Lung (tissue), 12 donors: ENCODE measurements around the gene SOX9. TPM values are rescaled to one million over a fixed set of nuclear protein-coding genes. Genes with fewer than 3 reads are reported as not detected.
A peak's percentile ranks its signal among the peaks of the same experiment; 100 is the strongest.
"Not testable (repeated sequence)": the region's sequence is repeated elsewhere in the genome, so short reads cannot be mapped to it uniquely, and the experiment has no call there.

Experiments
- ATAC-seq: fragments of 200-7000 bp; cut with Tn5 transposase; one replicate; pipeline ENCODE4 v1.9.1; 2020; ENCODE audit warnings: moderate number of reproducible peaks; ENCODE audit not compliant: insufficient read depth, low FRiP score
- DNase-seq, 3 donors: peaks; one replicate each; pipeline ENCODE4 v3.0.0-alpha.2; 2013 to 2017
- H3K27ac ChIP-seq, 2 donors: one replicate each; pipeline ENCODE4 v1.5.1; 2013; ENCODE audit warnings: mild to moderate bottlenecking in 2 of 2, moderate library complexity in 2 of 2, control low read depth in 1 of 2, inconsistent platforms in 1 of 2, low read depth in 1 of 2, low read length in 1 of 2
- H3K27me3 ChIP-seq, 3 donors: one replicate each; pipeline ENCODE4 v1.5.1; 2013; ENCODE audit warnings: low read length in 2 of 3; ENCODE audit not compliant: control insufficient read depth in 3 of 3, insufficient read depth in 3 of 3
- H3K36me3 ChIP-seq, 4 donors: one replicate each; pipeline ENCODE4 v1.5.1; 2013; ENCODE audit warnings: low read length in 4 of 4, mild to moderate bottlenecking in 1 of 4, moderate library complexity in 1 of 4; ENCODE audit not compliant: control insufficient read depth in 4 of 4, insufficient read depth in 4 of 4
- H3K4me1 ChIP-seq, 5 donors: one replicate each; pipeline ENCODE4 v1.5.1; 2013; ENCODE audit warnings: low read length in 5 of 5, mild to moderate bottlenecking in 2 of 5, moderate library complexity in 1 of 5; ENCODE audit not compliant: control insufficient read depth in 5 of 5, insufficient read depth in 5 of 5
- H3K4me3 ChIP-seq: one replicate; pipeline ENCODE4 v1.5.1; 2013; ENCODE audit warnings: mild to moderate bottlenecking, control low read depth, moderate library complexity
- H3K9ac ChIP-seq, 2 donors: one replicate each; pipeline ENCODE4 v1.5.1; 2013; ENCODE audit warnings: low read length in 2 of 2, control low read depth in 1 of 2; ENCODE audit not compliant: insufficient read depth in 1 of 2
- H3K9me3 ChIP-seq, 4 donors: one replicate each; pipeline ENCODE4 v1.5.1; 2013; ENCODE audit warnings: low read length in 3 of 4, mild to moderate bottlenecking in 1 of 4, moderate library complexity in 1 of 4; ENCODE audit not compliant: control insufficient read depth in 4 of 4, insufficient read depth in 3 of 4
- WGBS, 2 donors: extraction: QIAGEN DNeasy Blood & Tissue Kit; methylation state at CpG; one replicate each; pipeline ENCODE4 v1.1.7; 2013; 5-methylcytosine and 5-hydroxymethylcytosine counted together
- polyA plus RNA-seq, 2 donors: library from polyadenylated mRNA; stranded (reverse); fragments of 200-250 nt; gene quantifications; one replicate each; pipeline ENCODE4 v1.2.1, GENCODE V29; 2013
- total RNA-seq, 2 donors: library from RNA; depleted of rRNA in 1 of 2; stranded (reverse); fragments of >200 nt in 1 of 2; gene quantifications; one replicate each; pipeline ENCODE4 v1.2.1, GENCODE V29; 2014 to 2021
- TF ChIP-seq, protein P1 (sequence below): IDR thresholded peaks from 2 replicates; pipeline ENCODE4 v1.5.1; 2012; ENCODE audit warnings: mild to moderate bottlenecking; ENCODE audit errors: control extremely low read depth, extremely low read depth
- donor health status: control.
- donor health status: control.
- donor health status: Bipolar disorder and iron deficiency.
- donor health status: healthy.
- donor health status: DM: yes; HTN: yes; CAD: no.

SOX9 gene
- total and polyA plus RNA-seq, 4 donors, result 2.3 to 19.2 (median 3.8) TPM

DNA sequence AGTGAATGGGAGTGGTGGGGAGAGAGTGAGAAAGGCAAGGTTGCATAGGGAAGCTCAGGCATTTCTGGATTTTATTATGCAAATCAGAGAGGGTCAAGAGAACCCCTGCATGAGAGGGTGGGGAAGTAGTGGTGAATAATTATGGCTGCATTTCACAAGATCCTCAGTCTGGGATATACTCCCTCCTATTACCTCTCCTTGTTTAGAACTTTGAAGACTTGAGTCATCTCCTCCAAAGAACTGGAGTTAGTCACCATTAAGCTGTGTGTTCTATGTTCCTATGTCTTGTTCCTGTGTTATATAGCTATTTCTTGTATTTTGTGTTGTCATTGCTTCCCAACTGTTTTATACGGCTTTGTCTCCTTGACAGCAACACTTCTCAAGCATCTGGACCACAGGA, 18.4 kb downstream of the SOX9 start:
- Histone ChIP-seq H3K4me3 (no peak overlapping the region), H3K36me3 (no peaks in the 10 kb centered on the region), H3K4me1 (peaks cover 0 to 9% (median 0%) of the 10 kb centered on the region in 5 donors), H3K27me3 (no peaks in the 10 kb centered on the region), H3K9ac (no peak overlapping the region), H3K27ac (no peak overlapping the region), H3K9me3 (no peaks in the 10 kb centered on the region)
- WGBS, 2 donors, result 88 to 90% methylated on average over 1 of the region's 1 CpG
- ATAC-seq (no peak), DNase-seq (no peak)
- TF ChIP-seq, protein P1, sequence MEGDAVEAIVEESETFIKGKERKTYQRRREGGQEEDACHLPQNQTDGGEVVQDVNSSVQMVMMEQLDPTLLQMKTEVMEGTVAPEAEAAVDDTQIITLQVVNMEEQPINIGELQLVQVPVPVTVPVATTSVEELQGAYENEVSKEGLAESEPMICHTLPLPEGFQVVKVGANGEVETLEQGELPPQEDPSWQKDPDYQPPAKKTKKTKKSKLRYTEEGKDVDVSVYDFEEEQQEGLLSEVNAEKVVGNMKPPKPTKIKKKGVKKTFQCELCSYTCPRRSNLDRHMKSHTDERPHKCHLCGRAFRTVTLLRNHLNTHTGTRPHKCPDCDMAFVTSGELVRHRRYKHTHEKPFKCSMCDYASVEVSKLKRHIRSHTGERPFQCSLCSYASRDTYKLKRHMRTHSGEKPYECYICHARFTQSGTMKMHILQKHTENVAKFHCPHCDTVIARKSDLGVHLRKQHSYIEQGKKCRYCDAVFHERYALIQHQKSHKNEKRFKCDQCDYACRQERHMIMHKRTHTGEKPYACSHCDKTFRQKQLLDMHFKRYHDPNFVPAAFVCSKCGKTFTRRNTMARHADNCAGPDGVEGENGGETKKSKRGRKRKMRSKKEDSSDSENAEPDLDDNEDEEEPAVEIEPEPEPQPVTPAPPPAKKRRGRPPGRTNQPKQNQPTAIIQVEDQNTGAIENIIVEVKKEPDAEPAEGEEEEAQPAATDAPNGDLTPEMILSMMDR, result no peak

DNA sequence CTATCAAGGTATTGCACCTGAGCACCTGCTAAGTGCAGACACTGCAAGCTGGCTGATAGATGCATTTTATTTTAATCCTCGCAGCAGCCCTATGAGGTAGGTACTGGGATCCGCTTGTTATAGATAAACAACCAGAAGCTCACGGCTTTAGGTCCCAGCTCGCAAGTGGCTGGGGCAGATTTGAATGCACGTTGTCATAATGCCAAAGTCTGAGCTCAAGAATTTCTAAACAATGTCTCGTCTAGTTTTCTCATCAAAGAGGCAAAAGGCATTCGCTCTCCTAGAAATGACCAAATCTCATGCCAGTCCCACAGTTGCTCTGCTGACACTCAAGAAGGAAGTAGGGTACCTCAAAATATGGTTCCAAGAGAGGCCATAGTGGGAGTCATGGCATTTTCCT, 20.5 kb downstream of the SOX9 start:
- DNase-seq (peak in 2 of 3 donors; percentile 63 to 77), ATAC-seq (no peak)
- Histone ChIP-seq H3K36me3 (no peaks in the 10 kb centered on the region), H3K27me3 (no peaks in the 10 kb centered on the region), H3K4me3 (no peak overlapping the region), H3K9ac (no peak overlapping the region), H3K27ac (no peak overlapping the region), H3K4me1 (peaks cover 0 to 9% (median 0%) of the 10 kb centered on the region in 5 donors), H3K9me3 (no peaks in the 10 kb centered on the region)
- 69 to 76% methylated on average over 7 of the region's 7 CpGs for WGBS, 2 donors
- TF ChIP-seq, protein P1, result no peak

DNA sequence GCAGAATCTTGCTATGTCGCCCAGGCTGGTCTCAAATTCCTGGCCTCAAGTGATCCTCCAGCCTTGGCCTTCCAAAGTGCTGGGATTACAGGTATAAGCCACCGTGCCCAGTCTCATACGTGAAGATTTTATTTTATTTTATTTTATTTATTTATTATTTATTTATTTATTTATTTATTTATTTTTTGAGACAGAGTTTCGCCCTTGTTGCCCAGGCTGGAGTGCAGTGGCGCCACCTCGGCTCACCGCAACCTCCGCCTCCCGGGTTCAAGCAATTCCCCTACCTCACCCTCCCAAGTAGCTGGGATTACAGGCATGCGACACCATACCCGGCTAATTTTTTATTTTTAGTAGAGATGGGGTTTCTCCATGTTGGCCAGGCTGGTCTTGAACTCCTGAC, 21.3 kb downstream of the SOX9 start:
- ATAC-seq, H3K27ac ChIP-seq, H3K27me3 ChIP-seq, H3K9me3 ChIP-seq, H3K9ac ChIP-seq, H3K36me3 ChIP-seq, H3K4me1 ChIP-seq, DNase-seq, H3K4me3 ChIP-seq: not testable (repeated sequence)
- WGBS, 2 donors, result 94 to 97% methylated on average over 11 of the region's 11 CpGs

DNA sequence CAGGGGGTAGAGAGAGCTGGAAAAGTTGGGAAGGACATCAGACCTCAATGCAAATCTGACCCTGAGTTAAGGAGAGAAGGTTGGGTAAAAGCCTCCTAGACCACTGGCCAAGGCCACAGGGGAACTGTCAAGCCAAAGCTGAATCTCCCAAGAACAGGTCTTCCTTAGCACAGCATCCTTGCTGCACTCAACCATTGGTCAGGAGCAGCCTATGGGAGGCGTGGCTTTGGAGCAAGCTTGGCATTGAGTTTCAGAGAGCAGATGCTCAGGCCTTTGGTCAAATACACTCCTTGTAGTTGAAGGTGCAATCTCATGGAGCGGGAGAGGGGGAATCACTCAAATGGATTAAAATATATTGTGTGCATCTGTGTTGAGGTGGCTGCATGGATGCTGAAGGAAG, 21.8 kb downstream of the SOX9 start:
- WGBS, 2 donors, result 87 to 91% methylated on average over 2 of the region's 2 CpGs
- no peak overlapping the region for H3K4me3 ChIP-seq
- no peaks in the 10 kb centered on the region for H3K27me3 ChIP-seq
- no peaks in the 10 kb centered on the region for H3K9me3 ChIP-seq
- ATAC-seq, result no peak
- no peaks in the 10 kb centered on the region for H3K4me1 ChIP-seq
- H3K9ac ChIP-seq, result no peak overlapping the region
- no peak for DNase-seq
- TF ChIP-seq, protein P1, result no peak
- H3K27ac ChIP-seq, result no peak overlapping the region
- no peaks in the 10 kb centered on the region for H3K36me3 ChIP-seq
